HG03439 (cell line): Measurements from ENCODE around the gene ZP1.

Experiments used
- ATAC-seq: cut with Tn5 transposase; IDR thresholded peaks from one replicate; pipeline ENCODE4 v1.9.1; 2021; ENCODE audit warnings: mild to moderate bottlenecking, moderate library complexity; ENCODE audit not compliant: unreplicated experiment

Gene ZP1

GRCh38 chr11:60921777-60922335 lies 54.5 kb downstream of the ZP1 start:
- no peak for ATAC-seq

- no peak for ATAC-seq
Observed at GRCh38 chr11:60922906-60923305, 55.6 kb downstream of the ZP1 start.

- ATAC-seq, result no peak
Observed at GRCh38 chr11:60923326-60923725, 56.0 kb downstream of the ZP1 start.

- ATAC-seq, result no peak
Observed at GRCh38 chr11:60923800-60924109, 56.4 kb downstream of the ZP1 start.

- no peak for ATAC-seq
Observed at GRCh38 chr11:60924110-60924905, 57.0 kb downstream of the ZP1 start, which contains the start of gene TMEM132A. TMEM132A (plus strand) TSS chr11:60924460; CDS start chr11:60924634, 174 bp downstream.
